HG03520 (cell line): ENCODE measurements around the gene CHL1.
A peak's percentile ranks its signal among the peaks of the same experiment; 100 is the strongest.

Experiments
- ATAC-seq: cut with Tn5 transposase; IDR thresholded peaks from one replicate; pipeline ENCODE4 v1.9.1; 2021; ENCODE audit warnings: mild to moderate bottlenecking, moderate library complexity; ENCODE audit not compliant: unreplicated experiment

The CHL1 gene

GRCh38 chr3:380801-381200 lies 184.2 kb downstream of the CHL1 start:
- no peak for ATAC-seq

- no peak for ATAC-seq
Measured at GRCh38 chr3:385151-385550, 188.6 kb downstream of the CHL1 start.

DNA sequence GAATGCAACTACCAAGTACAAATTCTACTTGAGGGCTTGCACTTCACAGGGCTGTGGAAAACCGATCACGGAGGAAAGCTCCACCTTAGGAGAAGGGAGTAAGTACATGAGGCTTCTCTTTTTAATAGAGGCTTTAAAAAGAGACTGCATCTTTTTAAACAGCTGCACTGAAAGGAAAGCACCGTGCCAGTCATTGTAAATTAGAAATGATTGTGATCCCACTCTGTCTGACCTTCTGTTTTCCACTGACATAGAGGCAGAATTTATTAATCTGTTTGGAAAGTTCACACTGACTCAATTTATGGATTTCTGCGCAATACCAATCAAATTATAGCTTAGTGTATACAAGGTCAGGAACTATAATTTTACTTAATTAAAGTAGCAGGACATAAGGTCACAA lies 198.2 kb downstream of the CHL1 start:
- ATAC-seq: no peak

GRCh38 chr3:396293-396692 lies 199.7 kb downstream of the CHL1 start:
- no peak for ATAC-seq

GRCh38 chr3:399647-400046 lies 203.1 kb downstream of the CHL1 start:
- no peak for ATAC-seq

DNA sequence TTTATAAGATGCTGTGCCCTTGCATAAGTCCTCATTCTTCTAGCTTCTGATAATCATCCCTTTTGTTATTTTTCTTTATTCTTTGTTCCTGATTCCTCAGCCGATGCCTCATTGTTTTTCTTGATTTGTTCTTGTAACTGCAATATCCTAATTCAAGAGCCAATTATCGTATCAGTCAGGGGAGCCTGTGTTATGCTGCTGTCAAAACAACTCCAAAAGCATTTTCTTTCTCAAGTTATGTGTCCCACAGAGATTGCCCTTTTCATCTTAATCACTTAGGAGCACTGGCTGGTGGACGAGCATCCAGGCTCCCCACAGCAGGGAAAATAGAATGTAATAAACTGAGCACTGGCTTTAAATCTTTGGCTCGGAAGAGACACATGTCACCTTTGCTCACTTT lies 207.3 kb downstream of the CHL1 start:
- no peak for ATAC-seq

GRCh38 chr3:409011-409410 lies 212.4 kb downstream of the CHL1 start:
- ATAC-seq: no peak

DNA sequence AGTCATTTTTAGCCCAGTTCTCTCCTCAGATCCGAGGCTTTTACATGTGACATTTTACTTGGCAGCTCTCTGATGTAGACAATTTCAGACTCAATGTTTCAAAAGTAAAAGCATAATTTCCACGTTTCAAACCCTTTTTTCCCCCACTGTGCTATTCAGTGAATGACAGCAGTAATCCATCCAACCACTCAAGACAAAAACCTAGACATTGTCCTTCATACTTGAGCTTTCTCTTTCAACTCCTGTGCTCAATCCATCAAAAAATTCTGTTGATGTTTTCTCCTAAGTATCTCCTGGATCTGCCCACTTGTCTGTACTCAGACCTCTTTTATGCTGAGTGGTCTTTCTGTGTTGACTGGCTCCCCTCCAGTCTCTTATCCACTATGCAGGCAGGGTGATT lies 214.7 kb downstream of the CHL1 start:
- ATAC-seq: no peak

DNA sequence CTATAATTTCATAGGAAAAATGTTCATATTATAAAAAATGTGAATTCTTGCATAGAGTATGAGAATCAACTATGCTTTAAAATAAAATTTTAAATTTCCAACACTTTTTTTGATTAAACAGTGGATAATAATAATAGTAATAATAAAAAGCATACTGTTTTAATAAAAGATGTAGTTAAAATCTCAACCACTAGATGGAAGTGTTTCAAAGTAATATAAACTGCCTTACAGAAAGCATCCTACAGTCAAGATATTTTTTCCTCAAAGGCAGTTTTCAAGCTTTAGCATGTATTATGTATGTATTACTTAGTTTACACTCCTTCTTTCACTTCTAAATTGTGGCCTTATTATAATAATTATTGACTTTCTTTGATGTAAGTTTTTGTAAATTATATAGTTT lies 217.5 kb downstream of the CHL1 start:
- ATAC-seq: peak; percentile 55

DNA sequence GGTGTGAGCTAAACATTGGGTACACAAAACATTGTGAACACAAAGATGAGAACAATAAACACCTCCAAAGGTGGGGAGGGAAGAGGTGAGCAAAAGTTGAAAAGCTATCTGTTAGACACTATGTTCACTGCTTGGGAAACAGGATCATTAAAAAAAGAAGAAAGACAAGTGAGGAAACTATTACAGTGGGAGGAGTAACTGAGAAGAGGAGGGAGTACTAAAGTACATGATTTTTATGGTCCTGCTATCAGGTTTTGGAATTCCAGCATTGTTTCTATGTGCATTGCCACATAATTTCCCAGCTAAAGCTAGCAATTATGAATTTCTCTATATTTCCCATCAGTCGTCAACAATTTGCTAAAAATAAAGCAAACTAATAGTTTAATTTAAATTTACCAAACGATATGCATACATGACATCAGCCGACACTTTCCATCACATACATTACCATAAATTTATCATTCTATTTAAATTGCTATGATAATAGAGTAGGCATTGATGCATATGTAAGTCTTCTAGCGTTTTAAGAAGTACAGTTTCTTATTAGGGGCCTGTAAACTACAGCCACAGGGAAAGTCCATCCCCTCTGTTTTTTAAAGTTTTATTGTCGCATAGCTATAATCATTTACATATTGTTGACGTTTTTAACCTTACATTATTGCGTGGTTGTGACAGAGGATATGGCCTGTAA lies 221.8 kb downstream of the CHL1 start:
- no peak for ATAC-seq

DNA sequence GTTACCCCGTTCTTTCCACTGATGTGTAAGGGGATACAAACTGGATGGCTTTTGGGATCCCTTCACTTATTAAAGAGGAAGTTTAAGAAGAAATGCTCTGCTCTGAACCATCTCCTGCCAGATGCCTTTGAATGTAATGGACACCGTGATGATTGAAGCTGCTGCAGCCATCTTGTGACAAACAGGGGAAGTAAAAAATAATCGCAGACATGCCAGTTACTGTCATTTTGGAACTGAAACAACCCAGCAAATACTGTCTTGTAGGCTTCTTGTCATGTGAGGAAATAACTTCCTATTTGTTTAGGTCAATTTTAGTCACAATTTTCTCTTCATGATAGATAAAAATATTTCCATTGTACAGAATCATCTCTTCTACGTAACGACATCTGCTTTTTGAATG lies 224.0 kb downstream of the CHL1 start:
- peak; percentile 67 for ATAC-seq

- ATAC-seq: no peak
Measured at GRCh38 chr3:425079-425478, 228.5 kb downstream of the CHL1 start.

GRCh38 chr3:426072-426471 lies 229.5 kb downstream of the CHL1 start:
- ATAC-seq: no peak

GRCh38 chr3:427128-427527 lies 230.6 kb downstream of the CHL1 start:
- no peak for ATAC-seq

- ATAC-seq: no peak
Measured at GRCh38 chr3:430186-430585, 233.6 kb downstream of the CHL1 start.

- ATAC-seq: no peak
Measured at GRCh38 chr3:435161-435560, 238.6 kb downstream of the CHL1 start.

DNA sequence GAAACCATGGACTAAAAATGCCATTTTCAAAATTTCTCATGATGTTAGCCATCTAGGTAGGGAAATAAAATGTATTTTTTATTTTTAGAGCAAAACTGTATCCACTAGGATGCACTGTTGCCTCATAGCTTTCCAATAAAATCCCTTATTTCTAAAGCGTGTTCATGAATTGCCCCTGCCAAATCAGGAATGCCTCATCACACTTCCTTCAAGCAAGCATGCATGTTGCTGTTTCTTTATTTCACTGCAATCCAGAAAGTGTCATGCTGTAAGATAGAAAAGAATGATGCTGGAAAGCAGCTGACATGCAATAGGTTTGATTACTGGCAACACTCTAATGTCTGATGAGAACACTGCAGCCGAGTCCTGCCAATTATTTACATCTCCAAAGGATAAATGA lies 239.5 kb downstream of the CHL1 start:
- ATAC-seq: no peak

- ATAC-seq: no peak
Measured at GRCh38 chr3:440826-441225, 244.3 kb downstream of the CHL1 start.

- no peak for ATAC-seq
Measured at GRCh38 chr3:445960-446359, 249.4 kb downstream of the CHL1 start.

GRCh38 chr3:447671-448070 lies 251.1 kb downstream of the CHL1 start:
- no peak for ATAC-seq

DNA sequence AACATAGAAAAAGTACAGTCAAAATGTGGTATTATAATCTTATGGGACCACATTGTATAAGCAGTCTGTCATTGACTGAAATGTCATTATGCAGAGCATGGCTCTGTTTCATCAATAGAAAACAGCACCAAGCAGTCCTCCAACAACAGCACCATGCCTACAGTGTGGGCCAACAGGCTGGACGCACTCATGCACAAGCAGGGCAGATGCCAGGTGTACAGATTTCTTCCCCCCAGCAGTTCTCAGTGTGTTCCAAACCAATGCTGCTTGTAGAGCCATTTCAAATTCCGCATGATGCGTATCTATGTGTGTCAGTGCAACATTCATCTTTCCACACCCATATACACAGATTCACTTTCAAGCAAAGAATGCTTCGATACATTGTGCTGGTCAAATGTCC lies 253.1 kb downstream of the CHL1 start:
- no peak for ATAC-seq

DNA sequence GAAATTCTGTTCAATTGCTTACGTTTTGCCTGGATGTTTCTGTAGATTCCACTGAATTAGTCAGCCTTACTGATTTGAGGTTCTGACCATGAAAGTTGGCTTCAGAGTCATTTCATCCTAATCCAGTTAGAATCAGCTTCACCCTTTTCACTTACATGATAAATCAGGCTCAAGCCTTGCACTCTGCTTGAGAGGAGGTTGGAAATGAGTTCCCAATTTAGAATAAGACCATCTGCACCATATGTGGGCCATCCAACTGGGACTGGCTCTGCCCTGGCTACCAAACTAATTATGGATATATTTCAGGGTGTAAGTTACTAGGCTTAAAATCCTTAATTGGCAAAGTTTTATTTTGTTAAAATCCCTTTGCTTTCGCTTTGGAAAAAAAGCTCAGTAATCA lies 255.7 kb downstream of the CHL1 start:
- no peak for ATAC-seq

DNA sequence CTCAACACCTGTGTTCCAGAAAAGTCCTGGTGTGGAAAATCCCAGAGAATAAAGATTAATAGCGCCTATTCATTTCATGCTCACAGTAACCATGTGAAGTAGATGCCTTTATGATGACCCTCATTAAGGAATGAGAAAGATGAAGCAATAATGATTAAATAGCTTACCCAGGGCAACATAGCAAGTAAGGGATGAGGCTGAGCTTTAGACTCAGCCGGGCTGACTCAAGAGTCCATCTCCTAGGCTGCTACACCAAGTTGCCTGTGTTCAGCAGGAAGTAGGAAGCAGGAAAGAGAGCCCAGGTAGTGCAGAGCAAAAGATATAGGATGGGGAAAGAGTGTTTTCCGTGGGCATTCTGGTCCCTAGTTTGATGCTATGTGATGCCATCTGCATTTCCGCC lies 256.5 kb downstream of the CHL1 start:
- no peak for ATAC-seq
